HG03565 (cell line): ENCODE data around the gene NEK4.
"Not testable (repeated sequence)": the region's sequence is repeated elsewhere in the genome, so short reads cannot be mapped to it uniquely, and the experiment has no call there.

Source experiments
- ATAC-seq: cut with Tn5 transposase; IDR thresholded peaks from one replicate; pipeline ENCODE4 v1.9.1; 2021; ENCODE audit warnings: mild to moderate bottlenecking, moderate library complexity; ENCODE audit not compliant: unreplicated experiment

NEK4 gene

DNA sequence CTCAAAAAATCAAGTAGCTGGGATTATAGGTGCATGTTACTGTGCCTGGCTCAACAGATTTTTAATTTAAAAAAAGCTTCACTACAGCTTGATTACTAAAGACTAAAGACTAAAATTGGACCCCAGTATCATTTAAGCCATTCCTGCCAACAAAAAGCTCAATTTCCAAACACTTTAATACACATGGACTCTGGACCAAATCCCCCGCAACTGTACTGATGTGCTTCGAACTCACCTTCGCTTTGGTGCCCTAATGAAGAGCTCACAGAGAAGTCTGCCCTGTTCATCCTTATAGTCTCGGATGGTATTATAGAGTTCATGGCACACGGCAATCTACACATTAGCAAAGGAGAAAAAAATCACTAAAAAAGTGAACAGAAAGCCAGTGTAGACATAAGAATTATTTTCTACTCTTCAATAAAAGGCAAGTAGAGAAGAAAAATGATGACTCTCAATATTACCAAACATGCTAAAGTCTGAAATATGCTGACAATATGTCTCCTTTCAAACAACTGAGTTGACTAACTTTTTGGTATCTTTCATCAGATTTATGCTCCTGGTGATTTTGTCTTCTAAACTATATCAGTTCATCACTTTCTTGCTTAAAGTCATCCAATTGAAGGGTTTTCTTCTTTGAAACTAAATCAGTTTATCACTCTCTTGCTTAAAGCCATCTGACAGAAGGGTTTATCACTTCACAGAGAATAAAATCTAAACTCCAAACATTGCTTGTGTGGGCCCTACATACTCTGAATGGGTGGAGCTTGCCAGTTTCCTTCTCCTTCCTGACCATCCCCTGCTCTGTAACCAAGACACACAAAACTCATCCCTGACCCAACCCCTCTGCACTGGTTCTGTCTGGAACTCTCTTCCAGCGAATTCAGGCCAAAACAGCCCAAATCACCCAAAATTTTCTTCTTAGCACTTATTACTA is 92.2 kb downstream of the NEK4 start:
- no peak for ATAC-seq

GRCh38 chr3:52676201-52676600 is 94.5 kb downstream of the NEK4 start:
- ATAC-seq = not testable (repeated sequence)

DNA sequence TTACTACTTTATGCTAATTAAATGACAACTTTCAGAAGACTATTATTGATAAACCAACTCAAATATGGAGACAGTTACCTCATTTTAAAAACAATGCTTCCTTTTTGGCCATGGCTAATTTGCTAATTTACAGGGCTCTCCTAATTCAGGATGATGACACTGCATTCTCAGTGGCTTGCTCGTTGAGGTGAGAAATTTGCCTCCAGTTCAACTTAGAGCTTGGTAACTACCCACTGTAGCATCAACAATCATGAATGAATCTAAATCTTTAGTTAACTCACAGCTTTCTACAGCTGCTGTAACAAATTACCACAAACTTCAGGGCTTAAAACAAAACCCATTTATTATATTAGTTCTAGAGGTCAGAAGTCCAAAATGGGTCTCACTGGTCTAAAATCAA is 99.1 kb downstream of the NEK4 start:
- ATAC-seq = no peak

GRCh38 chr3:52670621-52671521 is 99.9 kb downstream of the NEK4 start:
- peak; percentile 62 for ATAC-seq

DNA sequence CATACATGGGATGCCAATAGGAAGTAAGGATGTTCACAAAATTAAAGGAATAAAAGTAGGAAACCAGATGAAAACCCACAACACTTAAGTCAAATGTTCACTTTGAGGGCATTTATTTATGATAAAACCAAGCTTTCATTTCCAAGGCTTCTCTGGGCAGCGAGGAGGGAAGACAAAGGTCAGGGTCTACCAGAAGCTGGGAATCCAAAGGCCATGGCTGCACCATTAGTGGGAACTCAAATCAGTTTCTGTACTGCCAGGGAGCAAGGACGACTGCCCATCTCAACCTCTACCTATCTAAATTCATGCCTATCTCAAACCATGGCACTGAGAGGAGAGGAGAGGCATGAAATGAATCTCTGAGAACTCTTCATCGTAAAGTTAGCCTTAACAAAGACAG is 107.6 kb downstream of the NEK4 start:
- no peak for ATAC-seq

DNA sequence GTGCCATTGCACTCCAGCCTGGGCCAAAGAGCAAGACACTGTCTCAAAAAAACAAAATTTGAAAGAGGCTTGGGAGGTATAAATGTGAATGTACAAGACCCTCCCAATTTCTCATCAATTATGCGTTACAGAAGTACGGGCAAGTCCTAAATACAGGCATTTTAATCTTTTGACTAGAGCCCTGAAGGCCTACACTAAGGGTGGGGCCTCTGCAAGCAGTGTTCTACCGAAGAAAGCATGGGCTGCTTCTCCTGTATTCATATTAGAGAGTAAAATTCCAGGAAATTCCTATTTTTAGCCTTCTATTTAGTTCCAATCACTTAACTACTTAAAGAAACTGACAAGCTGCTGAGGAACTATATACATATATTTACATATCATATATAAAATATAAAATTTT is 110.7 kb downstream of the NEK4 start:
- ATAC-seq = no peak
